ENCODE results near the gene CTSK.

- TF ChIP-seq CTCF (IDR thresholded peaks at IDR 0.05 in 4 of 5, conservative IDR thresholded peaks at IDR 0.05 in 1 of 5) (no peak), POLR2A (IDR thresholded peaks at IDR 0.05) (no peak)
These were observed 18.7 kb downstream of the CTSK start for GRCh38 chr1:150789396-150789795.

Data from gastrocnemius medialis (tissue), 4 donors.